Erythroblast (primary cell): ENCODE results near the gene CASP2.

ENCODE experiments used
- GATA1 ChIP-seq: IDR thresholded peaks from 2 replicates; pipeline ENCODE4 v1.6.1; 2011; ENCODE audit warnings: low read depth, mild to moderate bottlenecking, control low read depth, low read length, moderate library complexity
- POLR2A ChIP-seq: IDR thresholded peaks from 2 replicates; pipeline ENCODE4 v1.6.1; 2011; ENCODE audit warnings: mild to moderate bottlenecking, low read length

DNA sequence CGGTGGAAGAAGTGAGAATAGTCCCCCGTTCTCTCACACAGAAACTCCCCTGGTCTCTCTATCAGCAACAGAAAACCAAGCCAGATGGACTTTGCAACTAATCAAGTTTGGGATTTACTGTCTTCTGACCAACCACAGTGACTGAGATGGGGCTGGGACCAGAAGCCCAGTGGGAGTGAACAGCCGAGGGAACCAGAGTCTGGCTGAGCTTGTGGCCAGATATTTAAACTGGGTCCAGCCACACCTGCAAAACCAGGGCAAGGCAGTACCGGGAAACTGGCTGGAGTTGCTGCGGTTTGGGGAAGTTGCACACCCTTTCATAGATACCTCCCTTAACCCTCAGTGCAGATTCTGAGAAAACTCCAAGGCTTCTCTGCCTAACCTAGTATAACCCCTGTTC is 18.9 kb upstream of the CASP2 start:
- no peak for TF ChIP-seq POLR2A
- TF ChIP-seq GATA1, result no peak
